Adipose tissue (tissue), 3 donors: ENCODE results near the gene MTERF4. TPM values are rescaled to one million over a fixed set of nuclear protein-coding genes. Genes with fewer than 3 reads are reported as not detected.
"Not testable (repeated sequence)": the region's sequence is repeated elsewhere in the genome, so short reads cannot be mapped to it uniquely, and the experiment has no call there.

Experiments used
- H3K27ac ChIP-seq: one replicate; pipeline ENCODE4 v1.5.1; 2013; ENCODE audit warnings: low read depth, low read length
- WGBS, 3 donors: extraction: QIAGEN DNeasy Blood & Tissue Kit; methylation state at CpG; one replicate each; pipeline ENCODE4 v1.1.7; 2013; 5-methylcytosine and 5-hydroxymethylcytosine counted together
- polyA plus RNA-seq, 3 donors: library from polyadenylated mRNA; stranded (reverse); fragments of 200-250 nt; gene quantifications; one replicate each; pipeline ENCODE4 v1.2.3, GENCODE V29; 2013
- donor health status: healthy with polysubstance abuse.
- donor health status: Bipolar disorder and iron deficiency.
- donor health status: healthy.

Gene MTERF4
- polyA plus RNA-seq, 3 donors: 23.5 to 34.8 (median 24.4) TPM

GRCh38 chr2:241095594-241096290 is 6.3 kb downstream of the MTERF4 start:
- H3K27ac ChIP-seq: no peak overlapping the region
- 83 to 85% (median 84%) methylated on average over 14 of the region's 14 CpGs for WGBS, 3 donors

GRCh38 chr2:241094924-241095420 is 7.1 kb downstream of the MTERF4 start:
- 75 to 84% (median 83%) methylated on average over 5 to 6 of the region's 6 CpGs for WGBS, 3 donors

DNA sequence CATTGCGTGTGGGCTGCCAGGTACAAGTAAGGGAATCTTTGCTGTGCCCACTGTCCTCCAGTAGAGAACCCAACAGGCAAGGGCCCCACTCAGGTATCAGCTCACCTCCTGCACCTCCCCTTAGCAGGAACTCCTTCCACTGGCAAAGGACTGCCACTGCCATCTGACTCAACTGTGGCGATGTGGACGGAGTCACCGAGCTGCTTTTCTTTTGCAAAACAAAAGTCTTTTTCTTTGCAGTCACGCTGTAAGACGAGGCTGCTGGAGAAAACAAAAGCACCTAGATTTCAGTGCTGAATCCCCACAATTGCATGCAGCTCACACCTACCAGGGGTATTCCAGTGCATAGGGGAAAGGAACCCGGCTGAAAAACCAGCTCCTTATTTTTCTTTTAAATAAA is 7.9 kb downstream of the MTERF4 start:
- H3K27ac ChIP-seq: no peak overlapping the region
- 95 to 97% (median 95%) methylated on average over 7 of the region's 7 CpGs for WGBS, 3 donors

More at GRCh38 chr2:241094924-241095420, 7.1 kb downstream of the MTERF4 start:
- no peak overlapping the region for H3K27ac ChIP-seq

GRCh38 chr2:241093133-241093781 is 8.8 kb downstream of the MTERF4 start:
- WGBS, 3 donors: 68 to 77% (median 73%) methylated on average over 10 of the region's 10 CpGs

GRCh38 chr2:241092677-241093076 is 9.4 kb downstream of the MTERF4 start:
- H3K27ac ChIP-seq: no peak overlapping the region
- 64 to 82% (median 67%) methylated on average over 8 of the region's 8 CpGs for WGBS, 3 donors

More at GRCh38 chr2:241093133-241093781, 8.8 kb downstream of the MTERF4 start:
- H3K27ac ChIP-seq: not testable (repeated sequence)

DNA sequence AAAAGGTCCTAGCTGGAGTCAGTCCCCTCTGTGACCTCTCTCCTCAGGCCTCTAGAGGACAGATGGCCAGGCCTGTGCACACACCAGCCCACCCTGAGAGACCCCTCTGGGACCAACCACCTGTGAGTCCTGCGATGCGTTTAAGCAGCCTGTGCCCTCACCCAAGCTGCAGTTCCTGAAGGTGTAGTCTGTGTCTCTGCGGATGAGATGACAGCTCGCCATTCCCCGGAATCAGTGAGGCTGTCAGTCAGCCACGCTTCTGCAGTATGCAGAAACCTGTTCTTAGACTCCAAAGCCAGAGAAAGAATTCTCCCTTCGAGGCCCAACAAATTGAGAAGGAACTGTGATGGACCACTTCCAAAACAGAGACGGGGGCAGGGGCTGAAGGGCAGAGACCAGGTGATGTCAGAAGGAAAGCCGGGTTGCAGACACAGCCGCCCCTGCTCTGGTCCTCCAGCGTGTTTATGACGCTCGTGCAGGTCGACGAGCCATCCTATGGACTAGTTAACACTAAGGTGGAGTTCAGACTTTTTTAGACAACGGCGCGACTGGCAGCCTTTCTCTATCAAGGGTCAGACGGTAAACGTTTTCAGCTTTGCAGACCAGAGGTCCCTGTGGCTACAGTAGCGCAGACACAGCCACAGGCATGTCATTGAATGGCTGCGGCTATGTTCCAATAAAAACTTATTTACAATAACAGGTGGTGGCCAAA is 10.2 kb downstream of the MTERF4 start:
- WGBS, 3 donors: 88 to 90% (median 89%) methylated on average over 22 of the region's 22 CpGs
- H3K27ac ChIP-seq: no peak overlapping the region

GRCh38 chr2:241091201-241091600 is 10.9 kb downstream of the MTERF4 start:
- 69 to 74% (median 70%) methylated on average over 10 of the region's 10 CpGs for WGBS, 3 donors
- no peak overlapping the region for H3K27ac ChIP-seq

GRCh38 chr2:241088791-241089732 is 13.0 kb downstream of the MTERF4 start:
- WGBS, 3 donors: 59 to 85% (median 60%) methylated on average over 20 of the region's 20 CpGs
- H3K27ac ChIP-seq: no peak overlapping the region

GRCh38 chr2:241088376-241088775 is 13.7 kb downstream of the MTERF4 start:
- H3K27ac ChIP-seq: no peak overlapping the region
- 63 to 84% (median 73%) methylated on average over 8 of the region's 8 CpGs for WGBS, 3 donors

- no peak overlapping the region for H3K27ac ChIP-seq
- 93 to 96% (median 94%) methylated on average over 29 of the region's 29 CpGs for WGBS, 3 donors
Observed at GRCh38 chr2:241087420-241088268, 14.4 kb downstream of the MTERF4 start.

DNA sequence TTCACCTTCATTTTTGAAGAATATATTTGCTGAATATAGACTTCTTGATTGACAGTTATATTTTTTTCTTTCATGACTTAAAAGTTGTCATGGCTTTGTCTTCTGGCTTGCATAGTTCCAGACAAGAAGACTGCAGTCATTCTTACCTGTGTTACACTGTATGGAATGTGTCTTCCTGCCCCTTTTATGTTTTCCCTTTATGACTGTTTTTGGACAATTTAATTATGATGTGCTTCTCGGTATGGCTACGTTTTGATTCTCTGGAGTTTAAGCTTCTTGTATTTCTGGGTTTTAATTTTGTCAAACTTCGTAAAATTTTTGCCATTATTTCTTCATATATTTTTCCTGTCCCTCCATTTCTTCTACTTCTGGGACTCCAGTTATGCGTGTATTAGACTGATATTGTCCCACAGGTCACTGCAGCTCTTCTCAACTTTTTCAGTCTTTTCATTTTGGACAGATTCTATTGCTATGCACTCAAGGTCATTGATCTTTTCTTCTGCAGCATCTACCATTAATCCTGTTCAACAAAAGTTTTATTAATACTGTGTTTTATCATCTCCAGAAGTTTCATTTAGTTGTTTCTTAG is 17.1 kb downstream of the MTERF4 start:
- no peak overlapping the region for H3K27ac ChIP-seq
- WGBS, 3 donors: 94 to 98% (median 95%) methylated on average over 4 of the region's 4 CpGs

- no peak overlapping the region for H3K27ac ChIP-seq
- 84 to 92% (median 85%) methylated on average over 3 to 5 of the region's 5 CpGs for WGBS, 3 donors
Observed at GRCh38 chr2:241083091-241083415, 19.0 kb downstream of the MTERF4 start.

GRCh38 chr2:241082341-241083090 is 19.6 kb downstream of the MTERF4 start:
- WGBS, 3 donors: 82 to 85% (median 85%) methylated on average over 14 of the region's 14 CpGs
- H3K27ac ChIP-seq: no peak overlapping the region

- 65 to 78% (median 74%) methylated on average over 28 of the region's 28 CpGs for WGBS, 3 donors
- no peak overlapping the region for H3K27ac ChIP-seq
Observed at GRCh38 chr2:241081643-241082340, 20.3 kb downstream of the MTERF4 start.

DNA sequence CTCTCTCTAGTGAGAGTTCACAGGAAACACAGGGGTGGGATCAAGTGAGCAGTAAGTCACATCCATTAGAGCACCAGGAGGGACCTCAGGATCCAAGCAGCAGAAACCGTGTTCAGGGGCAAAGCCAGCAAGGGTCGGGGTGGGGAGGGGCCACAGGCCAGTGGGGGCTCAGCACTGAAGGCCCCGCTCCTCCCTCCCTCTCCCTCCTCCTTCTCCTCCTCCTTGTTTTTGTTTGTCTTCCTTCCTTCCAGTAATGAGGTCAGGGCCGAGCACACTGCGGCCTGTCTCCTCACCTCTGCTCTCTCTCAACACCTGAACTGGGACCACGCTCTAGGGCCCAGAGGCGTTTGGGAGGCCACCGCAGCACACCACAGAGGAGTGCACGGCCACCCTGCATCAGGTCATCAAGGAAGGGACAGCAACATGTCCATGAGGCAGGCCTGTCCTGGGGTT is 20.9 kb downstream of the MTERF4 start:
- no peak overlapping the region for H3K27ac ChIP-seq
- WGBS, 3 donors: 42 to 59% (median 56%) methylated on average over 9 of the region's 9 CpGs
